ENCODE measurements around the gene LRSAM1.
A peak's percentile ranks its signal among the peaks of the same experiment; 100 is the strongest.

LRSAM1 gene

DNA sequence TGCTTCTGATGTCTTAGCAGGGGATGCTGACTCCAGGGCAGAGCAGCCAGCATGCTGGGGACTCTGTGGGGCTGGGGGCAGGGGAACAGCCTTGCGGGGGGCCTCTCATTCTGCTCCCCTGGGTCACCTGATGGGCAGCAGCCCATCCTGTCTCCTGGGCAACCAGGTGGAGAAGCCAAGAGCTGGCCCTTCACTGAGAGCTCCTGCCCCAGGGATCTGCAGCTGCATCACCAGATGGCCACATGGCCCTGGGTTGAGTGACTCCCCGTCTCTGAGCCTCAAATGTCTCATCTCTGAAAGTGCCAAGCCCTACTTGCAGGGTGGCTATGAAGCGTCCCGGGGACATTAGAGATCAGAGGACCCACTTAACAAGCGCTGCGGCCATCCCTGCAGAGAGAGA lies 49.1 kb downstream of the LRSAM1 start:
- no peak for DNase-seq

GRCh38 chr9:127500862-127501261 lies 49.6 kb downstream of the LRSAM1 start:
- no peak for DNase-seq

GRCh38 chr9:127501821-127502343 lies 50.6 kb downstream of the LRSAM1 start:
- no peak for DNase-seq

DNA sequence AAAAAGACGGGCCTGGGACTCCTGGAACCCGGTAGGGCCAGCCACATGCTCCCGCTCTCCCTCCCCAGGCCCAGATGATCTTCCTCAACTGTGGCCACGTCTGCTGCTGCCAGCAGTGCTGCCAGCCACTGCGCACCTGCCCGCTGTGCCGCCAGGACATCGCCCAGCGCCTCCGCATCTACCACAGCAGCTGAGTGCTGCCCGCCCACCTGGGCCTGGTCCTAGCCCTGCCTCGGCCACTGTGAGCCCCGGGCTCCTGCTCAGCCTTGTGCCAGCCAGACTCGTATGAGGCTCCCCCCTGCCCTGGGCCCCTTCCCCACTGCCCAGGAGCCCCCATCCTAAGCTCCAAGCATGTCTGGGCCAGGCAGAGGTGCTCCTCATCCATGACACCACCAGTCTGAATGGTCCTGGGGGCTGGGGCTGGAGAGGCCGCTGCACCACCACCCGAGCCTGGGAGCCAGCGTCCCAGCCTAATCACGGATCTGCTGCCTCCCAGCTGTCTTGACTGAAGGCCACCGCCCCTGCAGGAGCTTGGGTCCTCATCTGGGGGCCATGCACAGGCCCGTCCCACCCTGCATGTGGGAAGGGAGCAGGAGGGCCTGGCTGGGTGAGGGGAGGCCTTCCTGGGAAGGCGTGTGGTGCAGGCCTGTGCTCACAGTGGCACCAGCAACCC lies 51.5 kb downstream of the LRSAM1 start:
- DNase-seq = no peak

GRCh38 chr9:127503379-127503921 lies 52.1 kb downstream of the LRSAM1 start:
- DNase-seq = no peak

- peak; percentile 83 for DNase-seq
These were observed 52.9 kb downstream of the LRSAM1 start for GRCh38 chr9:127503947-127504886.

DNA sequence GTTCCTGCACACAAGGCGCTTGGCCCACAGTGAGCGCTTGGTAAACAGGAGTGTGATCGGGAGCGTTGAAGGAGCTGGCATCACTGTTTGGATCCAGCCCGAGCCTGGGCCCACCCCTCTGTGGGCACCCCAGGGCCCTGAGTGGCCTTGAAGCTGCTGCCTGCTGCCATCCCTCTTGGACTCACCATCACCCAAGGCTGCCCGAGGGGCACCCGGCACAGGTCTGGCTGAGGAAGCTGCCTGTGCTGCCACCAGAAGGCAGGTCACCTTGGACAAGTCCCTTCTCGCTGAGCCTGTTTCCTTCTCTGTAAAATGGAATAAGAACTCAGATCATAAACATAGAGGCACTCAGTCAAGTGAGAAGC lies 53.6 kb downstream of the LRSAM1 start:
- no peak for DNase-seq

DNA sequence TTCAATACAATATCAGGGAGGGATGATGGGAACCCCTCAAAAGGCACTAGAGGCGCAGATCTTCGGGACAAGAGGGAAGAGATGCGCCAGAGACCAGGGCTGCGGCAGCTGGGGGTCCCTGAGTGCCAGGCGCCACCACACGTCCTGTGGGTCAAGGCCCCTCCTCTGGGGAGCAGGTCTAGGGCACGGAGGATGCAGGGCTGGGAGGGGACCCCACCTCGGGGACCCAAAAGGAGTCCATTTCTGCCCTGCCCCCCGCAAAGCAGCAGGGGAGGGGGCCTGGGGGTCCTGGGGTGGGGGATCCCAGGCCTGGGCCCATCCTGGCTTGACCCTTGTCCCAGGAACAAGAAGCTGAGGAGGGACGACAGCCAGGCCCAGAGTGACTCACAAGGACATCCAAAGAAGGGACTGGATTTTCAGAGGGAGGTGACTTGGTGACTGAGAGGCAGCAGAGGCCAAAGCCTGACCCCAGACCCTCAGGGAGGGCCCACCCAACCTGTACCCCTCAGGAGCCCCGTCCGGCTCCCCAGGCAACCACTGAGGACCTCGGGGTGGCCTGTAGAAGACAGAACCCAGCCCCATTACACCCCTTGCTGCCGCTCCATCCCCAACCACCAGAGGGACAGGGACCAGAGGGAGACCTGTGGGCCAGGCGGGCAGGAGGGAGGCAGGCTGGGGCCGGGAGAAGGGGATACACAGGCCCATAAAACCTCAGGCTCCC lies 54.2 kb downstream of the LRSAM1 start:
- DNase-seq = peak; percentile 55

GRCh38 chr9:127506117-127506813 lies 55.0 kb downstream of the LRSAM1 start:
- no peak for DNase-seq

GRCh38 chr9:127506814-127507750 lies 55.8 kb downstream of the LRSAM1 start:
- no peak for DNase-seq

DNA sequence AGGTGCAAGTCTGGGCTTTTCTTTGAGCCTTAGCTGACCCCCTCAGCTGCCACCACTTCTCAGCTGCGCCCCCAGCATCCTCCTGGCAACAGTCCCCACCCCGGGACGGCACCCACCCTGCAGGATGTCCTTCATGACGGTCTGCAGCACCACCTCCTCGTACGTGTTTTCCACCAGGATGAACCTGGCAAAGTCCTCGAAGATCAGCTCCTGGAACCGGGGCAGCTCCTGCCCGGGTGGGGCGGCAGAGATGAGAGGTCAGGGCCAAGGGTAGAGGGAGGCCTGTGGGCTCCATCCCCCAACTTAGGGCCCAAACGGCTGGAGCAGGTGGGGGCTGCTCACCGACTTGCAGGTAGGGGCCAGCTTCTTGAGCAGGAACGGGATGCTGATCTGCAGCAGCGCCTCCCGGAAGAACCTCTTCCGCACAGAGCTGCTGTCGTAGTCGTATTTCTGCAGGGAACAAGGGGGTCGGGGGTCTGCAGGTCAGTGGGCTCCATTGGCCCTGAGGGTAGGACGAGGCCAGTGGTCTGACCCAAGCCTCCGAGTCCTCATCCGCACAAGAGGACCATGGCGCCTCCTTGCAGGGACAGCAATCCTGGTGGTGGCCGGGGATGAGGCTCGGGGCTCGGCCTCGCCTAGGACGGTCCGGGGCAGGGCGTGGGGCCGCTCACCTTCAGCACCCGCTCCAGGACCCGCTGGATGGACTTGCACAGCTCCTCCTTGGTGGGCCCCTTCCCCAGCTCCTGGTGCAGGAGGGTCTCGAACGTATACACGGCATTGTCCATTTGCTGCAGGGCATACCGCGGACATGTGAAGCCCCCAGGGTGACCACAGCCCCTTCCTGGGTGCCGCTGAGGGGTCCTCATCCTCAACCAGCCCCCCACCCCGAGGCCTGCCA lies 56.7 kb downstream of the LRSAM1 start:
- DNase-seq = no peak

GRCh38 chr9:127508901-127509260 lies 57.6 kb downstream of the LRSAM1 start:
- no peak for DNase-seq

DNA sequence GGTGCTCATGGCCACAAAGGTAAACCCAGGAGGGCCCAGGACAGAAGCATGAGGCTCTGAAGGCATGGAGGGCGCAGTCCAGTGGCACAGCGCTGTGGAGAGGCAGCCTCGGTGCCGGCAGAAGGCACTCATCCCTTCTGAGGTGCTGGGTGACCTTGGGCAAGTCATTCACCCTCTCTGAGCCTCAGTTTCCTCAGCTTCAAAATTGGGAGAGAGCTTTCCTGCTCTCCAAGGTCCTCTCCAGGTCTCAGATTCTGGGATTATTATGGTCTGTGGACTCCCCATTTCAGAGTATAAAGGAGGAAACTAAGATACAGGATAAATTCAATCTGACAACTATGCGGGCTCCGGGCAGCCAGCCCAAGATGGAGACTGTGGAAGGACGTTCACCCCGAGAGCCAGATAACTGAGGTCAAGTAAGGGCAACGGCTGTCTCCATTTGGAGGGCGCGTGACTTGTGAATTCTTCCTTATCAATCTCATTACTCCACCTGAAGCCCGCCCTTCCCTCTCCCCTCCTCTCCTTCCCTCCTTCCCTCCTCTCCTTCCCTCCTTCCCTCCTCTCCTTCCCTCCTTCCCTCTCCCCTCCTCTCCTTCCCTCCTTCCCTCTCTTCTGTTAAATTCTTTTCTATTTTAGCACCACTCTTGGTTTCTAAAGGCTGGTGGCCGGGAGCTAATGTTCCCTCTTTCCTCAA lies 58.1 kb downstream of the LRSAM1 start:
- no peak for DNase-seq

DNA sequence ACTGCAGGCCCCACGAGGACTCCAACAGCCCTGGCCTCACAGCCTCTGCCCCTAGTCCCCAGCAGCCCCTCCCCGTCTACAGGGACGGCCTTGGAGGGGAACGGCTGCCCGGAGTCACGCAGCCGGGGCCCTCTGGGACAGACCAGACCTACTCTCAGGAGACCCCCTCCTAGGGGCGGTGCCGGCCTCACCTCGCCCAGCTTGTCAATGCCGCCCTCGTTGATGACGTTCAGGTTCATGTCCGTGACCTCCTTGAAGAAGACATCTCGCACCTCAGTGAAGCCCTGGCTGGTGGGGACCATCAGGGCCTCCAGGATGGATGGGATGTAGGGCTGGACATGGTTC lies 58.6 kb downstream of the LRSAM1 start:
- DNase-seq = no peak

DNA sequence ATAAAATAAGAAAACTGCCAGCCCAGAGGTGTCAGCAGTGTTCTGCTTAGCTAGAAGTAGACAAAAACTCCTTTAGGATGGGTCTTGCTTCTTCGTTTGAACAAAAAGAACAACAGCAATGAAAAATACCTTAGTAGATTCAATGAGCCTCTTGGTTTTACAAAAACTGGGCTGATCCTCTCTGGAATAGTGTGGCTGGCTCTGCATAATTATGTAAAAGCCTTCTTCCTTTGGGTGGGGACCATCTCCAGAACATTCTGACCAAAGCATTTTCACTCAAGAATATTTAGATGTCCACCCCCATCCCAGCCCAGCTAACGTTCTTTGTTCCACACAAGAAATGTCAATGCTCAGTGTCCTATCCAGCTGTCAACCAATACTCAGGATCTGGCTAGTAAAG lies 63.2 kb downstream of the LRSAM1 start:
- DNase-seq = no peak

DNA sequence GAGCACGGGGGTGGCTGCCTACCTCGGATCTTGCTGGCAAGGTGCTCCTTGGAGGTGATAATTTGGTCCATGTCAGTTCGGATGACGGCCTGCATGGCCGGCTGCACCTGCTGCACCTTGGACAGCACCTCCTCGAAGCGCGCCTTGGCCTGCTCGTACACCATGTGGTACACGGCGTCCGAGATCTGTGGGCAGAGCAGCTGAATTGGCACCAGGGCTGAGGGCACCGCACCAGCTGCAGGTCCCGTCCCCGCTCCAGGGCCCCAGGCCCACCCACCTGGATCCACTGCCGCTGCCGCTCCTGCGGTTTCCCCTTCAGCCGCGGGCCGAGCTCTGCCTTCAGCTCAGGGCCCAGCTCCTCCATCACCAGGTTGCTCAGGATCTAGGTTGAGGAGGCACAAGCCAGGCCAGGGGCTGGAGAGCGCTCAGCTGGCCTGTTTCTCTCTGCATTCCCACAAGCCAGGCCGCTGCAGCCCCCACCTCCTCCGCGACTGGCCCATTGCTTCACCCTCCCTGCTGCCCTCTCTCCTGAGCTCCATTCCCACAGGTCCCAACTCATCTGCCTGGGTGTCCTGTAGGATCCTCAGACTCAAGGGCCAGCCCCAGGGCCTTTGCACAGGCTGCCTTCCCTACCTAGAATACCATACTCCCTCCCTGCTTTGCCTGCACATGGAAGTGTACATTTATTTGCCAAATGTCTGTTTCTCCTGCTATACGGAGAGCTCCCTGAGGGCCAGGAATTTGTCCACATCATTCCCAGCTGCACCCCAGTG lies 65.7 kb downstream of the LRSAM1 start:
- DNase-seq = no peak

GRCh38 chr9:127517620-127518019 lies 66.3 kb downstream of the LRSAM1 start:
- no peak for DNase-seq

GRCh38 chr9:127518091-127518856 lies 67.0 kb downstream of the LRSAM1 start:
- no peak for DNase-seq

Data from fibroblast of skin of scalp (primary cell).